GM18511 (cell line): Measurements from ENCODE around the gene EFCAB6.

Source experiments
- ATAC-seq: cut with Tn5 transposase; IDR thresholded peaks from one replicate; pipeline ENCODE4 v1.9.1; 2021; ENCODE audit warnings: mild to moderate bottlenecking, moderate library complexity; ENCODE audit not compliant: unreplicated experiment

The EFCAB6 gene

DNA sequence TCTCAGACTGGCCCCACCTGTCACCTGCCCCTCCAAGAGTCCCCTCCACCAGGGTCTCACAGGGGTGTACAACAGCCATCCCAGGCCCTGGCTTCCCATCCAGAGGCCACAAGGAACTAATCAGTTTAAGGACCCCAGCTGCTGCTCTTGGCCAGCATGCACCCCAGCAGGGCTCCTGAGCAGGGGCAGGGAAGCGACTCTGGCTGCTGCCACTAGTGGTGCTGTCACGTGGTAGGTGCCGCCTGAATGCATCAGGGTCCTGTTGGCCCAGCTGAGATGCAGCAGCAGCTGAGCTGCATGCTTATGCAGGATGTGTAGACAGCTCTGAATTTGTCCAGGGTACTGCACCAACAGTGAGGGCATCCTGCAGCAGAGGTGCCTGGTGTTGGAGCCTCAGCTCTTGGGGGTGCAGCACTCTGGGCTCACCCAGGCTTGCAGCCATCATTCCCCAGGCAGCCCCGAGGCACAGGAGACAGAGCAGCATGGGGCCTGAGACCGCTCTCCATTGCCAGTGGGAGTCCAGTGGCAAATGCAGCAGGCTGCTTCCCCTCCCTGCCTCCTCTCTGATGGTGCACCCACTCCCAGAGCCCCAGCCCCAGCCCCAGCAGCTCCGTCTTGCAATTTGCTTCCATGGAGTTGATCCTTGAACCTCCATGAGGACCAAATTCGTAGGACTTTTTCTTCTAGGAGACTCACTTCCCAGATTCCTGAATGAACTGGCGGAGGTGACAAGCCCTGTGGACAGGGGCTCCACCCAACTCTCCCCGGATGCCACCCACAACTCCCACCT lies 301.6 kb downstream of the EFCAB6 start:
- no peak for ATAC-seq

DNA sequence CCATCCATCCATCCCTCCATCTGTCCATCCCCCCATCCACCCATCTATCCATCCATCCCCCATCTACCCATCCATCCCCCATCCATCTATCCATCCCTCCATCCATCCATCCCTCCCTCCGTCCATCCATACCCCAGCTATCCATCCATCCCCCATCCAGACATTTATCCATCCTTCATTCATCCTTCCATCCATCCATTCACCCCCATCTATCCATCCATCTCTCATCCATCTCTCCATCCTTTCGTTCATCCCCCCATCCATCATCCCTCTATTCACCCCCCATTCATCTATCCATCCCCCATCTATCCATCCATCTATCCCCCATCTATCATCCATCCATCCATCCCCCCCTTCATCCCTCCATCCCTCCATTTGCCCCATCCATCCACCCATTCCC lies 302.8 kb downstream of the EFCAB6 start:
- no peak for ATAC-seq

DNA sequence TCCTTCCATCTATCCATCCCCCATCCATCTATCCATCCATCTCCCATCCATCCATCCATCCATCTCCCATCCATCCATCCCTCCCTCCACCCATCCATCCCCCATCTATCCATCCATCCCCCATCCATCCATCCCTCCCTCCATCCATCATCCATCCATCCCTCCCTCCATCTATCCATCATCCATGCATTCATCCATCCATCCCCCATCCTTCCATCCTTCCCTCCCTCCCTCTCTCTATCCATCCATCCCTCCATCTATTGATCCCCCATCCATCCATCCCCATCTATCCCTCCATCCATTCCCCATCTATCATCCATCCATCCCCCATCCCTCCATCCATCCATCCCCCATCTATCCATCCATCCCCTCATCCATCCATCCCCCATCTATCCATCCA lies 303.6 kb downstream of the EFCAB6 start:
- ATAC-seq = no peak

DNA sequence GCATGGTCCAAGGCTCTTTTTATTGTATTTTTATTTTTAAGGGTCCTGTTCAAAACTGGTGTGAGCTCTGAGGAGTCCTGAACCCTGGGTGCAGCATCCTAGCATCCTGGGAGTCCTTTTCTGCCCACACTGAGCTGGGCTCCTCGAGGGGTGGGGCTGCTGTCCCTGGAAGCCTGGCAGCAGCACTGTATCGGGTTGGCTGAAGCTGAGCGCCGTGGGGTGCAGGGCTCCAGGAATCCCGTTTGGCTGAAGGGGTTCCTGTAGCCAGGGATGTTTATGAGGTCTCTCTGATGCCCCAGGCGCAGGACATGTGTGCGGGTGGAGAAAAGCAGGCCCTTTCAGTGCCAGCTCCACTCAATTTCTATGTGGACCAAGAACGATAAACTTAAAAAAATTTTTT lies 304.9 kb downstream of the EFCAB6 start:
- ATAC-seq = no peak

DNA sequence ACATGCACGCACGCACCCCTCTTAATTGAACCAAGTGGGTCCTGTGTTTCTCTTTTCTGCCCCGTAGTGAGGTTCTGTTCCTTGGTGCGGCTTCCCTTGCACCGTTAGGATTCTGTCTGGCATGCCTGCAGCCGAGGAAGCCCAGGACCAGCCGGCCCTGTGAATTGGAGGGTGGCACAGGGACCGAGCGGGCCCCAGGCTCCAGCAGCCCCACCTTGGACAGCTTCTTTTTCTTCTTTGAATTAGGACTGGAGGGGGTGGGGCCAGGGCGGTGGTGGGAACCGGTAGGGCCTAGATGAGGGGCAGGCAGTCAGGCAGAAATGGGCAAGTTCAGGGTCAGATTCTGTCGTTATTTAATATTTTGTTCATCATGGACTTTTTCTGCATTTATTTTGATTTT lies 305.6 kb downstream of the EFCAB6 start:
- no peak for ATAC-seq

DNA sequence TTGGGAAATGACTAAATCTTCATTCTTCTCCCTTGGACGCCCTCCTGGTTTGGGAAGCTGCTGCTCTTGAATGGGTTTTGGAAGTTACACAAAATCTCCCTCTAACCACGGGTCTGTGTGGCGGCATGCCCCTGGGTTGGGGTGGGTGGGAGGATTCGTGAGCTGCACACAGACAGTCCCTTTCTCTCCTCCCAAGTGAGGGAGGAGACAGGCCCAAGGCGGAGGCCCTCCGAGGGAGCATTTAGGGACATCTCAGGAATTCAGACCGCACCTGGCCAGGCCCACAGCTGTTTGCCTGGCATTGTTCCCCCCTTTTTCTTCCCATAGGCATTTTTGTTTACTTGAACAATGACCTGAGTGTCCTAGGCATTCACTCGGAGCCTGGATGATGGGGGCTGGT lies 306.2 kb downstream of the EFCAB6 start:
- no peak for ATAC-seq

DNA sequence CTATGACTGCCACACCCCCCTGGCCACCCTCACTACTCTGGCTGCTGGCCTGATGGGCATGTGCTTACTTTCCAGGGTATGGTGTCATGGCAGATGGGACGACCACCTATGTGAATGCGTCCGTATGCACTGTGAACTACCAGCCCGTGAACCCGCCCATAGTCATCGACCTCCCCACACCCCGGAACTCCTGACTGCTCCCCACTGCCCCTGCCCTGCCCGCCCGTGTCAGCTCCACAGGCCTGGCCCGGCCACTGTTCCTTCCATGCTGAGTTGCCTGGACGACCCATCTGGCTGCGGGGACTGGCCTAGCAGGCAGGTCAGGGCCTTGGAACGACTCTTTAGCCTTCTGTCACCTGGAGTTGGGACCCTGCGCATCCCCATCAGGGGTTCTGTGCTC lies 306.7 kb downstream of the EFCAB6 start:
- ATAC-seq = no peak

DNA sequence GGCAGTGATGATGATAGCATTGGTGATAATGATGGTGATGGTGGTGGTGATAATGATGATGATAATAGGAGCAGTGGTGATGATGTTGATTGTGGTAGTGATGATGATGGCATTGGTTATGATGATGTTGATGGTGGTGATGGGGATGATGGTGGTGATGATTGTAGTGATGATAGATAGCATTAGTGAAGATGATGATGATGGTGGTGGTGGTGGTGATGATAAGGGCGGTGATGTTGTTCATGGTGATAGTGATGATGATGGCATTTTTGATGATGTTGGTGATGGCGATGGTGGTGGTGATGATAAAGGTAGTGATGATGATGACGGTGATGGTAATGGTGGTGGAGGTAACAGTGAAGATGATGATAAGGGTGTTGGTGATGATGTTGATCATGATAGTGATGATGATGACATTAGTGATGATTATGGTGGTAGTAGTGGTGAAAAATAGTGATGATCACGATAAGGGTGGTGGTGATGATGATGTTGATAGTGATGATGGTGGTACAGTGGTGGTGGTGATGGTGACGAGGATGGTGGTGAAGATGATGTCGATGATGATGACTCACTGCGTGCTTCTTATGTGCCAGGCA lies 307.3 kb downstream of the EFCAB6 start:
- no peak for ATAC-seq

DNA sequence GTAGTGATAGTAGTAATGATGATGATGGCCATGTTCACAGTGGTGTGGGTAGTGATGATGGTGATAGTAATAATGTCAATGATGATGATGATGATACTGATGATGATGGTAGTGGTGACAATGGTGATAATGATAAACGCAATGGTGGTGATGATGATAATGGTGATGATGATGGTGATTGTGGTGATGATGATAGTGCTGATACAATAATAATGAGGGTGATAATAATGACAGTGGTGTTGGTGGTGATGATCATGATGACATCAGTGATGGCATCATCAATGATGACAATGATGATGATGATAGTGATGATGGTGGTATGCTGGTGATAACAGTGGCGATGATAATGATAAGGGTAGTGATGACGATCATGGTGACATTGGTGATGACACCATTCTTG lies 308.0 kb downstream of the EFCAB6 start:
- ATAC-seq = no peak

DNA sequence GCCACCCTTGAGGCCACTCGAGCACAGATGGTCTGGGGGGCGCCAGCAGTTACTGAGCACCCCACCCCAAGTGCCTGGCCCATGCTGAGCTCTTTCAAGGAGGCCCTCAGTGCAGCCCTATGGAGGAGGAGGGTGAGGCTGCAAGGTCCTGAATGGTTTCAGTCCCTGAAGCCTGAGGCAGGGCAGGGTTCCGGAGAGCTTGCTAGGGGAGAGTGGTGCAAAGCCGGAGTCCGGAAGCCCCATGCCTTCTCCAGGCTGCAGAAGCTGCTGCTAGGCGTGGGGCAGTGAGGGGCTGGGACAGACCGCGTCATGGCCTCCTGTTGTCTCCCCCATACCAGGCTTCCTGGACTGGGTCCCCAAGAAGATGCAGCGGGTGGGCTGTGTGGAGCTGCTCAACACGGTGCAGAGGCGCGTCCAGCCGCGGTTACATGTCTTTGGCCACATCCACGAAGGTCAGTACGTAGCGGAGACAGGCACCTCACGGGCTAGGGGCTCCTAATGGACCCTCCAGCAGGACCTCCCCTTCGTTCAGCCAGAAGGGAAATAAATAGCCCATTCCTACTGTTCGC lies 309.7 kb downstream of the EFCAB6 start:
- ATAC-seq = no peak

DNA sequence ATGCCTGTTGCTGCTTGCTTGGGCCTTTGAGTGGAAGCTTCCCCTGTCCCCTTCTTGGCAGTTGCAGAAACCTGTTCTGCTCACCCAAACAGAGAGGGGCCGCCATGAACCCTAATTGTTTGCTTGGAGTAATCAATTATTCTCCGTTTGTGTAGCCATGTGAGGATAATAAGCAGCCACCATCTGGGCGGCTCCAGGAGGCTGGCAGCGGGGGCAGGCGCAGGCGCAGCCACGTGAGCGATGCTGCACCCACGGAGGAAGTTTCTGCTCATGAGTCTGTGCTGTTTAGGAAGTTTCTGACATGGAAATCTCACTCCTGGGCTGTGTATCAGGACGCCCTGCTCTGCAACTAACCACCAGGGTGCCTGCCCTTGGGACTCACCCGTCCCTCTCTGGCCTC lies 310.2 kb downstream of the EFCAB6 start:
- ATAC-seq = no peak

DNA sequence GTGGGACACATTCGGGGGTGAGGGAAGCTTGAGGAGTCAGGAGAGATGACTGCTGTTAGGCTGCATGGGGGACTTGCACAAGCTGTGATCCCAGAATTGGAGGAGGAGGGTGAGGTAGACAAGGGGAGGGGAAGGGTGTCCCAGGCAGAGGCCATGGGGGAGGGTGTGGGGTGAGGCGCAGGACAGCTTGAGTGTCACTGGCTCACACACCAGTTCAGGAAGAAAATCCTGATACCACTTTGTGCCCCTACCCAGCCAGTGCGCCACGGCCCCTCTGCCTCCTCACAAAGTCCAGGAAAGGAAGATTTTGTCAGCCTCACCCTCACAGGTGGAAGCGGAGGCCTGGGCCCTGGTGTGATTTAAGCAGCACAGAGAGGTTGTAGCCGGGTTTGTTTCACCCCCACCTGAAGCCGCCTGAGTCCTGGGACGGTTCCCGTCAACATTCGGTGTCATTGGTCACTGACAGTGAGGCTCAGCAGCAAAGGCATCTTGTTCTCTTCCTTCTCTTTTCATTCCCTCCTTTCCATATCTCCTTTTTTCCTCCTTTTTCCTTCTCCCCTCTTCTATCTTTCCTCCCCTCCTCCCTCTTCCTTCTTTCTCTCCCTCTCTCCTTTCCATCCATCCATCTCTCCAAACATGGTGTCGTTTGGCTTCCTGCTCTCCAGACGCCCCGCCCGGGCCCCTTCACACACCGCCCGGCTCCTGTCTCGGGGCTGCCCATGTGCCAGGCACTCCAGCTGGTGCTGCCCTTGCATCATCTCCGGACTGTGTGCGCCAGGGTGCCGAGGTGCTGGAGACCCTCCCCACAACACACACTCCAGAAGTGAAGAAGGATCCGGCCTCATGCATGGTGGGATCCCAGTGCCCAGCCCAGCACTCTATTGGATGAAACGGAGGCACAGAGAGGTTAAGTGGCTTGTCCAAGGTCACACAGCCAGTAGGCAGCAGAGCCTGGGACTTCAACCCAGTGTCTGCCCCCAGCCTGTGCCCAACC lies 311.0 kb downstream of the EFCAB6 start:
- ATAC-seq = no peak

DNA sequence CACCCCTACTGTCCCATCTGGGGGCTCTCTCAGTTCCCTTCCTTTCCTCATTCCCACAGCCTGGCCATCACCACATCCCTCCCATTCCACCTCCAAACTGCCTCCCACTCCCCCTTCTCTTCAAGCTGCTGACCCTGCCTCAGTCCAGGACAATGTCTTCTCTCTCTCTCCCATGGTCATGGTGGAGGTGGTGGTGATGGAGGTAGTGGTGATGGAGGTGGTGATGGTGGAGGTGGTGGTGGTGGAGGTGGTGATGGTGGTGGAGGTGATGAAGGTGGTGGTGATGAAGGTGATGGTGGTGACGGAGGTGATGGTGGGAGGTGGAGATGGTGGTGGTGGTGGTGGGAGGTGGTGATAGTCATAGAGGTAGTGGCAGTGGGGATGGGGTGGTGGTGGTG lies 313.2 kb downstream of the EFCAB6 start:
- no peak for ATAC-seq

DNA sequence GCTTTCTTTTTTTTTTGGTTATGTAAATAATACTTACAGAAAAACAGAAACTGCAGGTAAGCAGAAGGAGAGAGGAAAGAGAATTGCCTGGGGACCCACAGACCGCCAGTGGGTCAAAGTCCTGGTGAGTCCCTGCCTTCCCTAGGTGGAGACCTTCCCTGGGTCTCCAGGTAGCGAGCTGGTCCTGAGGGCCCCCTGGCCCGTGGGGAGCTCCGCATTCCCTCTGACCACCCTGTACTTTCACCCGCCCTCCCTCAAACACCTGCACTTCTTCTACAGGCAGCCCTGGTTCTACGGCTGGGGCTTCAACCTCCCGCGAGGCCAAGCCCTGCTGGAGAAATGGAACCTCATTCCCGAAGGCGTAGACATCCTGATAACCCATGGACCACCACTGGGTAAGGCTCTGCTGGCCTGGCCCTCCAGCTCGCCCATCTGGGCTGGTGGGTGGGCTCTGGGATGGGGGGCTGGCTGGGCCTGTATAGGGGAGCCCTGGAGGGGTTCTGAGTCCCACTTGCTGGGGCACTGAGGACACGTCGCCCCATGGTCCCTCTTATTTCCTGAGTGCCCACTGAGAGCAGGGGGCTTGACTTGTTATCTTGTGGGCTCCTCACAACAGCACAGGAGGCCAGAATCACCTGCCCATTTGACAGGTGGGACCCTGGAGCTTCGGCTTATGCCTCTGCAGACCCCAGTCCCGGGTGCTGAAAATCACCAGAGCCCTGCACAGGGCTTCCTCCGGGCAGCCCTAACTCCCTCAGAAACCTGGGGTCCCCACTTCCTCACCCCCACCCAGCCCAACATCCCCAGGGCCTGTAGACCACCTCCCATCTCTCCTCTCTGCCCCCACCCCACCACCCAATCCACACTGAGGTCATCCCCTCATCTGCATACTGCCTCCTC lies 313.9 kb downstream of the EFCAB6 start:
- ATAC-seq = no peak

DNA sequence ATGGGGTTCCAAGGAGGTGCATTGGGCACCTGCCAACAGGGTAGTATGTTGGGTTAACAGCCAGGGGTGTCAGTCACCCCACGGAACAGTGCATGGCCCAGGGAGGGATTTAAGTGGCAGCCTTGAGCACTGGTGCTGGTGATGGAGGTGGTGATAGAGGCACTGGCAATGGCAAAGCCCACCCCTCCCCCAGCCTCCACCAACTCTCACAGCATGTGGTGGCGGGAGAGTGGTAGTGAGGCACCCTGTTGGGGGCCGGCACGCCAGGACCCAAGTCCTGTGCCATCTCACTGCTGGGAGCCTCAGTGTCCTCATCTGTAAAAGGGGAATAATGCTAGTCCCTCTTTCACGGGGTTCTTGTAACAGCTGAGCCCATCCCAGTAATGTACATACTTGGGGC lies 318.8 kb downstream of the EFCAB6 start:
- no peak for ATAC-seq

DNA sequence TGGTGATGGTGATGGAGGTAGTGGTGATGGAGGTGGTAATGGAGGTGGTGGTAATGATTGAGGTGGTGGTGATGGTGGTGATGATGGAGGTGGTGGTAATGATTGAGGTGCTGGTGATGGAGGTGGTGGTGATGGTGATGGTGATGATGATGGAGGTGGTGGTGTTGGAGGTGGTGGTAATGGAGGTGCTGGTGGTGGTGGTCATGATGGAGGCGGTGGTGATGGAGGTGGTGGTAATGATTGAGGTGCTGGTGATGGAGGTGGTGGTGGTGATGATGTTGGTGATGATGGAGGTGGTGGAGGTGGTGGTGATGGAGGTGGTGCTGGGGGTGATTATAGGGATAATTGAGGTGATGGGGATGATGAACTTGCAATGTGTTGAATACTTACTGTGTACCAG lies 320.4 kb downstream of the EFCAB6 start:
- no peak for ATAC-seq

DNA sequence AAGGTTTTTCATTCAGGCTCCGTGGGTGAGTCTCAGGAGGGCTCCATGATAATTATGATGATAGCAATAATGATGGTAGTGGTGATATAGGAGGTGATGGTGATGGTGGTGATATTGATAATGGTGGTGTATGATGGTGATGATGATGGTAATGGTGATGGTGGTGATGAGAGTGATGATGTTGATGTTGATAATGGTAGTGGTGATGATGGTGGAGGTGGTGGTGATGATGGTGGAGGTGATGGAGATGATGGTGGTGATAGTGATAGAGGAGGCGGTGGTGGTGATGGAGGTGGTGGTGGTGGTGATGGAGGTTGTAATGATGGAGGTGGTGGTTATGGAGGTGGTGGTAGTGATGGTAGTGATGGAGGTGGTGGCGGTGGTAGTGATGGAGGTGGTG lies 320.9 kb downstream of the EFCAB6 start:
- no peak for ATAC-seq

DNA sequence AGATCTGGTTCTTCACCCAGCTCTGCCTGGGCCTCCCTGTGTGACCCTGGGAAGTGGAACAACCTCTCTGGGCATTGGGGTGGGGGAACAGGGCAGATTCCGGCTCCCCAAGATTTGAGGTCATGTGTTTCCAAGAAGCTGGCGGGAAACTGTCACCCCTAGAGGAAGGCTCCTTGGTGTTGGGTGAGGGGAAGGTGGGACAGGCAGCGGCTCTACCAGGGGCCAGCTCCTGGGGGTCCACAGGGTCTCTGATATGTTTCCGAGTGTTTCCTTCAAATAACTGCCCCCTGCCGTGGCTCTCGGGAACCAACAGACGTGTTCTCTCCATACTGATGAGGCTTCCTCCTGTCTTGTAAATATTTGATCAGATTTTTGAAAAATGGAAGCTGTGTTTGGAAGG lies 321.8 kb downstream of the EFCAB6 start:
- no peak for ATAC-seq

DNA sequence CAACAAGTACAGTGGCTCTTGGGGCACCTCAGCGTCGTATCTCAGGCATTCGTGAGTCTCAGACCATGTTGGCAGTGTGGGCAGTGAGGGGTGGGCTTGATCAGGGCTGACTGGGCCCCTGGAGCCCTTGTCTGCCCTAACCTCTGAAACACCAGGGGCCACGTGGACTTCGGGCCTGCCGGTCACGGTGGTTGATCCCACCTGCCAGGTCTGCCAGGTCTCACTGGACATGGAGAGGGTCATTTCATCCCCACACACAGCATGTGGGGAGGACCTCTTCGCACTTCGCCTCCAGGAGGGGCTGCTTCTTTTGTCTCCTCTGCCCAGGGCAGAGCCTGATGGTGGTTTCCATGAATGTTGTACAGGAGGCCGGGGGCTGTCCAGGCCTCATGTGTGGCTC lies 323.2 kb downstream of the EFCAB6 start:
- no peak for ATAC-seq
